Stimulated activated CD4-positive, alpha-beta T cell treated with anti-CD3 and anti-CD28 coated beads, Interleukin-1b, Interleukin-23, amount 100 ng/mL, for 48 hours (primary cell): ENCODE results near the gene VCPKMT.
"Not testable (repeated sequence)": the region's sequence is repeated elsewhere in the genome, so short reads cannot be mapped to it uniquely, and the experiment has no call there.

Experiments used
- DNase-seq: peaks from one replicate; pipeline ENCODE4 v3.0.0-alpha.2; 2020

The VCPKMT gene

DNA sequence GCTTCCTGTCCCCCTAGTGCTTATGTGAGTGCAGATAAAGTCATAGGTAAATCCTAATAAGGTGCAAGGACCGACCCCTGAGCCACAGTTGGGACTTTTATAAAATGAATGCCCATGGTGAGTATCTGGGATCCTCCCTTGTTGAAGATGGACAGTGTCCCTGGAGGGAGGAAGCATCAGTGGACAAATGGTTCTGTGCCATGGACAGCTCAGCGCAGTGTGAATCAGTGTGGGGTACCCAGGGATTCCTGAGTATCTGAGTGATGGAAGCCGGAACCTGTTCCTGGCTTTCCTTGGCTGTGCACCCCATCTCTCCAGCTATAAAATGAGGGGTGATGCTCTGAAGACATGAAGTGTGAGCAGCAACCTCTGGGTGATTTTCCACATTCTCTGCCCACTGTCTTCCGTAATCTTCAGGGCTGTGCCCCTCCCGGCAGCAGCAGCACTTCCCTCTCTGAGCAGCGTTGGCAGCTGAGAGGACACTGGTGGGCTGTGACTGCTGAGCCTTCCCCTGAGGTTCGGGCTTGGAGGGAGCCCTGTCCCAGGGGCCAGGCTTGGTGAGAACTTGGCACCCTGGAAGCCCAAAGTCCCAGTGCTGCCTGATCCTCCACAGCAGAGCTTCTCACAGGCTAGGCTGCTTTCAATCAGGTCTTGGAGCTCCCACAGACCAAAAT, 25.0 kb downstream of the VCPKMT start:
- no peak for DNase-seq

- peak; percentile 23 for DNase-seq
Observed at GRCh38 chr14:50089208-50089607, 27.2 kb downstream of the VCPKMT start.

DNA sequence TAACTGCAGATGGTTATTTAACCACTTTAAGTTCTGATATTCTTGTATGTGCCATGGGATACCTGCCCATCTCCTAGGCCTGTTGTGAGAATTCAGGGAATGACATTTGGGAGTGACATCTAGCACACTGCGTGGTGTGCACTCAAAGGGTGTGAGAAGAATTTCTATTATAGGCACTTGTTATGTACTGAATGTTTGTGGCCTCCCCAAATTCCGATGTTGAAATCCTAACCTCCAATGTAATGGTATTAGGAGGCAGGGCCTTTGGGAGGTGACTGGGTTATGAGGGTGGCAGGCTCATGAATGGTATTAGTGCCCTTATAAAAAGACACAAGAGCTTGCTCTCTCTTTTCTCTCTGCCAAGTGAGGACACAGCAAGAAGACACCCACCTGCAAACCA, 27.6 kb downstream of the VCPKMT start:
- no peak for DNase-seq

DNA sequence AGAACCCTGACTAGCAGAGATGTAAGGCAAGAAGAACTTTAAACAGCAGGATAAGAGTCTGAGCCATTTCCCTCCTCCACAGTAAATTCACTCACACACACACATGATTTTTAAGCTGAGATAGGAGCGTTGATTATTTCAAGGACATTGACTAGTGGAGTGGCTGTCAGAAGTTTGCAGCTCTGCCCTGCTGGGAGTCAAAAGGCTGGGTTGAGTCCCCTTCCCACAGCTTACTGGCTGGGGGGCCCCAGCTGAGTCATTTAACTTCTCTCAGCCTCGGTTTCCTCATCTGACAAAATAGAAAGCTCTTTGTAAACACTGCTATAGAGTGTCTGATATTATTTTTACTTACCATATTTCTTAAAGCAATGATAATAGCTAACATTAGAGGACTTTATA, 28.3 kb downstream of the VCPKMT start:
- no peak for DNase-seq

- no peak for DNase-seq
Observed at GRCh38 chr14:50087341-50088116, 28.8 kb downstream of the VCPKMT start.

DNA sequence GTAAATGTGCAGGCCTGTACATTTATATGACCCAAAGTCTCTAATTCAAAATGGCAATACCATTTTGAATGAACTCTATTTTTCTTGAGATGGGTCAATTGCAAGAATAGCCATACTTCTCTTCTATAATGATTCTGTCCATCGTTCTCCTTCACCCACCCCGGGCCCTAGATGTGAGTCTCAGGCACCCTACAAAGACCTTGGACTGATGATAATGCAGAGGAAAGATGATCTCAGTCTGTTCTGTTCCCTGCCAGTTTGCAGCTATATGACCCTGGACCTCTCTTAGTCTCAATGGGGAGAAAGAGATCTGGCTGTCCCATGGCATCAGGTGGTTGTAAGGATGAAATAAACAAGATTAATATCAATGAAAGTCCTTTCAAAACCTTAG, 30.1 kb downstream of the VCPKMT start:
- no peak for DNase-seq

GRCh38 chr14:50085570-50086320, 30.6 kb downstream of the VCPKMT start:
- peak; percentile 61 for DNase-seq

GRCh38 chr14:50084666-50085065, 31.7 kb downstream of the VCPKMT start:
- DNase-seq, result no peak

GRCh38 chr14:50083467-50084337, 32.7 kb downstream of the VCPKMT start:
- DNase-seq, result peak; percentile 79

DNA sequence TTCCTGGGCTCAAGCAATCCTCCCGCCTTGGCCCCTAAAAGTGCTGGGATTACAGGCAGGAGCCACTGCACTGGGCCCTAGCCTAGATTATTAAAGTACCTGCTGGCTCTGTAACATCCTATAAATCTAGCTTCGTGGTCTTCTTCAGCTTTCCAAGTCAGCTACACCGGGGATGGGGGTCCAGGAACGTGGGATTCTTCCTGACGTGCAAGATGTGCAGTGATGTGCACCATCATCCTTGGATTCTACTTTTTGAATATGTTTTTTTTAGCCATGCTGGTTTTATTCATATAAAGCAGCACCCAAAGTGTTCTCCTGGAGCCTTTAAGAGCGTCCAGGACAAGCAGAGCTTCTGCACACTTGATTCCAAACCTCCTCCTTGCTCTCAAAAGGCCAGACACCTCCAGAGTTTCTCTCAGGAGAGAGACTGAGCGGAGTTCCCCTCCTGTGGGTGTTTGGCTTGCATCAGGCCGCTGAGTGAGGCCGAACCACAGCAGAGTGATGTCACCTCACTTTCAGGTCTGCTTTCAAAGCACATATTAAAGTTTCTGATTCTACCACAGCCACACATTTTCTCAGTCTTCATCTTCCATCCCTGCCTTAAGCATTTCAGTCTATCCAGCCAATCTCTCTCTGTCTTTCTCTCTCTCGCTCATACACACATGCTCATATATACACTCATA, 33.4 kb downstream of the VCPKMT start:
- DNase-seq, result peak; percentile 92

- peak; percentile 53 for DNase-seq
Observed at GRCh38 chr14:50082308-50082742, 34.0 kb downstream of the VCPKMT start.

DNA sequence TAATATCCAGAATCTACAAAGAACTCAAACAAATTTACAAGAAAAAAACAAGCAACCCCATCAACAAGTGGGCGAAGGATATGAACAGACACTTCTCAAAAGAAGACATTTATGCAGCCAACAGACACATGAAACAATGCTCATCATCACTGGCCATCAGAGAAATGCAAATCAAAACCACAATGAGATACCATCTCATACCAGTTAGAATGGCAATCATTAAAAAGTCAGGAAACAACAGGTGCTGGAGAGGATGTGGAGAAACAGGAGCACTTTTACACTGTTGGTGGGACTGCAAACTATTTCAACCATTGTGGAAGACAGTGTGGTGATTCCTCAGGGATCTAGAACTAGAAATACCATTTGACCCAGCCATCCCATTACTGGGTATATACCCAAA, 37.3 kb downstream of the VCPKMT start:
- DNase-seq, result not testable (repeated sequence)

GRCh38 chr14:50073663-50074062, 42.7 kb downstream of the VCPKMT start:
- DNase-seq, result not testable (repeated sequence)

GRCh38 chr14:50072395-50072794, 44.0 kb downstream of the VCPKMT start:
- no peak for DNase-seq

DNA sequence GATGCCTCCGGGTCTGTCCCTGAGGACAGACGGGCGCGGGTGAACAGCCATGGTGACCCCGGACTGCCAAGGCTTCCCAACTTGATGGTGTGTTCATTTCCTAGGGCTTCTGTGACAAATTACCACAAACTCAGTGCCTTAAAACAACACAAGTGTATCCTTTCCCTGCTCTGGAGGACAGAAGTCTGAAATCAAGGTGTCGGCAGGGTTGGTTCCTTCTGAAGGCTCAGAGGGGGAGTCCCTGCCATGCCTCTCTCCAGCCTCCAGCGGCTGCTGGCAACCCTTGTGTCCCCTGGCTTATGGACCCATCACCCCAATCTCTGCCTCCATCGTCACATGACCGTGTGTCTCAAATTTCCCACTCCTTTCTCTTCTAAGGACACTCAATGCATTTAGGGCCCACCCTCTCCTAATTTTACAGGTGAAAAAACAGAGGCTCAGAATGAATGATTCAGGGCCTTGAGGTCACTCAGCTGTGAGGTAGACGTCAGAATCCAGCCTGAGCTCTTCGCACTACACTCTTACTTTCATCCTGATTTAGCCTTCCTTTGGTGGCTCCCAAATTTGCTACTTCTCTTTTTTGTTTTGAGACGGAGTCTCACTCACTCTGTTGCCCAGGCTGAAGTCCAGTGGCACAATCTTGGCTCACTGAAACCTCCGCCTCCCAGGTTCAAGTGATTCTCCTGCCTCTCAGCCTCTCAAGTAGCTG, 45.4 kb downstream of the VCPKMT start:
- DNase-seq, result no peak

- peak; percentile 18 for DNase-seq
Observed at GRCh38 chr14:50070230-50070629, 46.1 kb downstream of the VCPKMT start.

- no peak for DNase-seq
Observed at GRCh38 chr14:50069325-50069724, 47.0 kb downstream of the VCPKMT start.

DNA sequence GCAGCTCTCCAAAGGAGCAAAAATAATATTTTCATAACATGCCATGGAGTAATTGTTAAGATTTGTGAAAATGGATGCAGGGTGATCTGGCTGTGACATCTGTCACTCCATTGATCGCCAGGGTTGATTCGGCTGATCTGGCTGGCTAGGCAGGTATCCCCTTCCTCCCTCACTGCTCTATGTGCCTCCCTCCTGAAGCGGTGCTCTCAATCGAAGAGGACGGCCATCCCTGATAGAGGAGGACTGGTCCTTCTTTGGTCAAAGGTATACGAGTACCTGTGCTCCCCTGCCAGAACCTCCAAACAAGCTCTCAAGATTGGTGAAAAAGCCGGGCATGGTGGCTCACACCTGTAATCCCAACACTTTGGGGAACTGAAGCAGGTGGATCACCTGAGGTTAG, 47.9 kb downstream of the VCPKMT start:
- DNase-seq, result no peak

DNA sequence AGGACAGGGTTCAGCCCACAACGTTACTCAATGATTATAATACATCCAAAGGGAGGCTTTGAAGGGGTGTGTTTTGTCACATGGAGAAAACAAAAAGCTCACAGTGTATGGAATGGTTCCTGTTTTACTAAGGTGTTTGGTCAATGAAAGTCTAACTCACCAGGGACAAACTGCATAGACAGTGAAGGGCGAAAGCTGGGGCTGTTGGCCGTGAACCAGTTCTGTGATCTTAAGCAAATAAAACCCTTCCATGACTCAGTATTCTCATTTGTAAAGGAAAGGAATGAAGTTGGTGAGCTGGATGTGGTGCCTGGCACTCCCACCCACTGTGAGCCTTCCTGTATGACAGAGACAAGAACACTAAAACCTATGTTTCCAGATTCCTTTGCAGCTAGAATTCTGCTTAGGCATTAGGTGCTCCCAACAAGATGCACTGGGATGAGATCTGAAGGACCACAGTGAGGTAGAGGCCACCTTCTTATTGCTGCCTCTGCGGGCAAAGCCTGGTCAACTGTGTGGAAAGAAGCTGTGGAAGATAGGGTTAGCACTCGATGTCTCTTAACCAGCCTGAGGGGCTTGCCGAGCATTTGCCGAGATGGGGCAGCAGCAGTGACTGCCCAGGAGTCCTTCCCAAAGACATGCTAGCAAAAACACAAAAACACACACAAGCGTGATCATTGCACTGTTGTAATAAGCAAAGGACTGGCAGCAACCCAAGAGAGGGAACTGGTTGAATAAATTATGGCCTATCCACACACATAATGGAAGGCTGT, 48.5 kb downstream of the VCPKMT start:
- DNase-seq, result peak; percentile 35

- DNase-seq, result no peak
Observed at GRCh38 chr14:50065583-50065982, 50.8 kb downstream of the VCPKMT start.

DNA sequence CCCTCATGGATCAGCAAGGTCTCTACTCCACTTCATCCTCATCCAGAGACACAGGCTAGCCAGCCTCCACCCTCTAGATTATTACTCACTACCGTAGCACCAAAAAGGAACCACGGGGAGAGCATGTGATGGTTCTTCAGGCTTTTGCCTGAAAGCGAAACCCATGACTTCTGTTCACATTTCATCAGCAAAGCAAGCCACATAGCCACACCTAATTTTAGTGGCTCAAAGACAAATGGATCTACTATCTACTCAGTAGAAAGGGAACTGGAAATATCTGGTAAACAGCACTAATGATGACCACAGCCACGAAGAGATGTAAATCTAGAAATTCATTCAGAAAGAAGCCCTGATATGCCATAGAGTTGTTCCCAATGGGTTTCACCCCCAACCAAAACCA, 51.4 kb downstream of the VCPKMT start:
- peak; percentile 77 for DNase-seq
